GM18505 (cell line): ENCODE data around the gene CCL4.

Source experiments
- ATAC-seq: cut with Tn5 transposase; IDR thresholded peaks from one replicate; pipeline ENCODE4 v1.9.1; 2021; ENCODE audit not compliant: unreplicated experiment
- POLR2A ChIP-seq: IDR thresholded peaks from 4 replicates; pipeline ENCODE4 v1.6.1; 2011; ENCODE audit warnings: borderline replicate concordance; ENCODE audit not compliant: insufficient read depth, insufficient read length; ENCODE audit errors: extremely low read depth

The CCL4 gene

DNA sequence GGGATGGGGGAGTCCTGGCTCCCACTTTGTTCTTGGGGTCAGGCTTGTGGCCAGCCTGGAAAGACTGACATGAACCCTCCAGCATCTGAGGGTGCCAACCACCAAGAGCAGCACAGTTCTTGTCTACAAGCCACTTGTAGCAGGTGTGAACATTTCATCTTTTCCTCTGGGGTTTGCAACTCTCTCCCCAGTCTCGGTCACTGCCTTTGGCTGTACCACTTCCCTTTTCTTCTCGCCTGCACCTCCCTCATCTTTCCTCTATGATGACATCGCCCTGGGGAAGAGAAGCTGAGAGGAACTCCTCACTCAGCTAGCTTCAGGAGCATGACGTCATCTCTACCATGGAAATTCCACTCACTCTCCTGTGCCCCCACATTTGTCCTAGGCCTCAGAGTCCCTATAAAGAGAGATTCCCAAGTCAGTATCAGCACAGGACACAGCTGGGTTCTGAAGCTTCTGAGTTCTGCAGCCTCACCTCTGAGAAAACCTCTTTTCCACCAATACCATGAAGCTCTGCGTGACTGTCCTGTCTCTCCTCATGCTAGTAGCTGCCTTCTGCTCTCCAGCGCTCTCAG is at the start of gene CCL4:
Gene CCL4 (plus strand): TSS at position 427 of the 575 bp plus-strand sequence. CDS start 79 bp downstream, at position 506.
- TF ChIP-seq POLR2A: peak; percentile 58
- peak; percentile 67 for ATAC-seq

DNA sequence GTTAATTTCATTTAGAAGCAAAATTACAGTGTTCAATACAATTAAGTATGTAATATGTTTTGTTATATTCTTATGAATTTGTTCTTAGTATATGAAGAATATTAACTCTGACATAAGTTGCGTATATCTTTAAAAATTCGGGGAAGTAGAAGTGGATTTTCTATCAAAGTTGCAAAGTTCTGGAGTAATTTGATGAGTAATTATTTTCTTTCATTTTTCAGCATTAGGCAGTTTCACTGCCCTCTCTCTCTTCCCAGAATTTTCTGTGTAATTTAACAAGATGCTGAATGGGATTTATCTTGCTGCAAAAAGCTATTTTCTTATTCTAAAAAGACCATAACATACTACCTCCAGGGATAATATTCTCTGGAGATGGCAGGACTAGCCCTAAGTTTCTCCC is 48.5 kb upstream of the CCL4 start:
- TF ChIP-seq POLR2A: no peak
- ATAC-seq: no peak

DNA sequence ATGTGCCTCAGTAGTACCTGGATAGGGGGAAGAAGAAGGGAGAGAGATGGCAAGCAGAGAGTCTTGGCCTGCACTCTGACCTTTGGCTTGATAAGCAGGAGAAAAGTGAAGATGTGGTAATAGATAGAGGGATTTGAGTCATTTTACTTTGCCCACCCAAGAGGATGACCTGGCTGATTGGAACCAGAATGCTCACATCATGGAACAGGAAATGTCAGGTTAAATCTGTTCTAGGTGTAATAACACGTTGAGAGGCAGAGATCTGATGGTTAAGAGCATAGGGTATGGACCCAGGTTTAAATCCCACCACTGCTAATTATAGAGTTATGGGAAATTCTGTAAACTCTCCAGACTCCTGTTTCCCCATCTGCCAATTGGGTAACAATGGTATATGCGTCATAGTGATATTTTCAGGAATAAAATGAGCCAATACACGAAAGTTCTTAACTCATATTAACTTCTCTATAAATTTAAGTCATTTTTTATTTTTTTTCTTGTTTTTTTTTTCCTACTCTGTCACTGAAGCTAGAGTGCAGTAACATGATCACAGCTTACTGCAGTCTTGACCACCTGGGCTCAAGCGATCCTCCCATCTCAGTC is 47.6 kb upstream of the CCL4 start:
- ATAC-seq: no peak
- TF ChIP-seq POLR2A: no peak

DNA sequence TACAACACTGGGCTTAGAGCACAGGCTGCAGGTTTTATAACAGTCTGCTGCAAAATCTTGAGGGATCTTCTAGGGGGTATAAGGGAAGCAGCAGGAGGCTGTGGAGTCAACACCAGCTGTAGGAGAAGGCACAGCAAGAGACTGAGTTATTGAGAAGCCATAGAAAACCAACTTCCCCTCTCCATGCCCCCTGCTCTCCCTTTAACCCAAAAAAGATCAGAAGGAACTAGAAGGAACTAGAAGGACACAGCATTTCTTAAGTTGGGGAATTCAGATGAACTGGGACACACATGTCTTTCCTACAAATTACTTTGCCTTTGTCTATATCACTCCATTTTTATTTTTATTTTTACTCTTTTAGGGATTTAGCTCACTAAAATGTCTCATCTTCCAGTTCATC is 45.7 kb upstream of the CCL4 start:
- TF ChIP-seq POLR2A: no peak
- ATAC-seq: no peak

DNA sequence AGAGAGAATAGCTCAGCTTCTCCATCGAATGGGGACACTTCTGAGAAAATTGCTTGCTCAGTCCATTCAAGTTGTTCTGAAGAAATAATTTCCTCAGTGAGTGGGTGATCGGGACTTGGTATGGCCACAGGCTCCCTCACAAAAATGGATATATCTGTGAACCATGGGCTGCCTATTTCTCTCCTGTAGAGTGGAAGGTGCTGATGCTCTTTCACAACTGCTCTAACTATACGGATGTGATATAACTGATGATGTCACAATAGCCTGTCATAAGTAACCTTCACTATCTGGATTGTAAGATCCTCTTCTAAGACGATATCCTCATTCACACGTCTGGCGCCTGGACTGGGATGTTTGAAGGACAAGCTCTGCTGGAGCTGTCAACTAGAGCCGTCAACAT is 44.2 kb upstream of the CCL4 start:
- TF ChIP-seq POLR2A: no peak
- no peak for ATAC-seq

DNA sequence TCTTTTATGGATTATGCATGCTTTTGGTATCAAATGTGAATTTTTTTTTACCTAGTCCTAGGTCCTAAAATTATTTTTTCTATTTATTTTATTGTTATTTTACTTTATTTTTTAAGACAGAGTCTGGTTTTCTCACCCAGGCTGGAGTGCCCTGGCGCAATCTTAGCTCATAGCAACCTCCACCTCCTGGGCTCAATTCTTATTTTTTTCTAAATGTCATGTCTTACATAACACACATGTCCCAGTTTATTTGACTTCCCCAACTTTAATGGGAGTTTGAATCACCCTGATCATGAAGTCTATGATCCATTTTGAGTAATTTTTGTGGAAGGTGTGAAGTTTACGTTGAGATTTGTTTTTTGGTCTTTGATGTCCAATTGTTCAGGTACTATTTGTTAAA is 42.8 kb upstream of the CCL4 start:
- no peak for TF ChIP-seq POLR2A
- no peak for ATAC-seq

DNA sequence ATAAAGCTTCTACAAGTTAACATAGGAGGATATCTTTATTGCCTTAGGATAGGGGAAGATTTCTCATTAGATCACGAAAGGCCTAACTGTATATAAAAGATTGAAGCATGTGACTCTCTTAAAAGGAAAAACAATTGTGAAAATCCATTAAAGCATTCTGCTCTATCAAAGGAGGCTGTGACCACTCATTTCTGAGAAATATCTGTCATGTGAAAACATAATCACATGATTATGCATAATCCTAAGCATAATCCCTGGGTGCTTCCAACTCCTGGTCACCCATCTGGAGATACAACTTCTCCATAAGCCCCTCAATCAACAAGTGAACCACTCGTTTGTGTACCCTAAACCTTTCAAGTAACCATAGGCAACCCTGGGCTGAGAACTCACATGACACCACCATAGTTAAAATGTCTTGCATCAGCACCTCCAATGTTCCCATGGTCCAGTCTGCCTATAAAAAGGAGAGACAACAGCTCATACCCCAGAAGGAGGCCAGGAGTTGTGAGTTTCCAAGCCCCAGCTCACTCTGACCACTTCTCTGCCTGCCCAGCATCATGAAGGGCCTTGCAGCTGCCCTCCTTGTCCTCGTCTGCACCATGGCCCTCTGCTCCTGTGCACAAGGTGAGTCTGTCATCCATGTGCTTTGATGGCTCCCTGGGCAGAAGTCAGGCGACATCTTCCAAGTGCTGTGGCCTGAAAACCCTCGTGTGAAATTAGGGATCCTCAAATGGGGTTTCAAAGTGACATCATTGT is 39.7 kb upstream of the CCL4 start, which contains the start of gene CCL18:
Gene CCL18 (plus strand): TSS at position 487 of the 756 bp plus-strand sequence. CDS start 71 bp downstream, at position 558.
- TF ChIP-seq POLR2A: no peak
- no peak for ATAC-seq

DNA sequence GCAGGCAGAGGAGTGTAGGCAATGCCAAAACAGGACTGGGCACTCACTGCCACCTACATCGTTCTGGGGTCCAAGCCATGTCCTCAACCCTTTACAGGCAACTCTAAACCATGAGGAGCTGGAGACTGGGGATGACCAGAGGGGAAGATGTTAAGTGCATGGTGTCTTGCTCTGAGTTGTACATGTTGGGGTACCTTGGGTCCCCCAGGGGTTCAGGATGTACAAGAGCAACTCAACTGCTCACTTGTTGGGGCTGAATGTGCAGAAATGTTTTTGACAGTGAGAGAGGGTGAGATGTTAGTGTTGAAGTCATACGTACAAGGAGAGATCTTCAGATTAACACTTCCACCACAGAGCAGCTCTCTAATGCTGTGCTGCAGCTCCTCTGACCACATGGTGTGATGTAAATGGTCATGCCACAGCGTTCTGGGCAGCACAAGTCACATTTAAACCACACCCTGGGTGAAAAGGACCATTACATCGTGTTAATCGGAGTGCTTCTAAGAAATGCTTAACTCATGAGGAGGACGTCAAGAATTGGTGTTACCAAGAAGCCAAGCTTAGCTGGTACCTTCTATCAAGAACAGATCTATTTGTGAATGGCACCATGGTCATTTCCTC is 37.2 kb upstream of the CCL4 start:
- TF ChIP-seq POLR2A: no peak
- no peak for ATAC-seq

DNA sequence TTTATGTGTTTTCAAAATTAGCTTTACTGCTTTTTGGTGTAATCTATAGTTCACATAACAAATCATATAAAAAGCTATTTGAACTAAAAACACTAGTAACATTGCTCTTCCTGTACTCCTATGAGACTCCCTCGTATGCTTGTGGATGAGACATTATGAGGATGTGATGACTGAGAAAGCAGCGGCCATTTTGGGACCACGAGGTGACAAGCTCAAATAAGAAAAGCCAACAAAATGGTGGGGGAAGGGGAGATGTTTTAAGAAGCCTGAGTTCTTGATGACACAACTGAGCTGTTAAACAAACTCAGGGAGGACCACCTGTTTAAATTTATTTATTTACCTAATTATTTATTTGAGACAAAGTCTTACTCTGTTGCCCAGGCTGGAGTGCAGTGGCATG is 35.1 kb upstream of the CCL4 start:
- no peak for ATAC-seq
- no peak for TF ChIP-seq POLR2A

DNA sequence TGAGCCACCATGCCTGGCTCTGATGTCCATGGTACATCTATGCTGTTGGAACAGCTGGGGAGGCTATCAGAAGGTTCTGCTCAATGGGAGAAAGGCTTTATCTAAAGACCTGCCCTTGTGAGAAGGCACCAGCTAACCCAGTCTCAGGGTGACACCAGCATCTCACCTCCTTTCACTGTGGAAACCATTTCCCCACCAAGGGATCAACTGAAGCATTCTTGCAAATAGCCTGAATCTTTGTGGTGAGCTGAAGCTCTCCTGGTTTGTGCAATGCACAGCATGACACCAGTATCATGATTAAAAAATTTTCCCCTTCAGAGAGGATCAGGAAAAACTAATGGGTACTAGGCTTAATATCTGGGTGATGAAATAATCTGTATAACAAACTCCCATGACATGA is 34.5 kb upstream of the CCL4 start:
- TF ChIP-seq POLR2A: no peak
- ATAC-seq: no peak

DNA sequence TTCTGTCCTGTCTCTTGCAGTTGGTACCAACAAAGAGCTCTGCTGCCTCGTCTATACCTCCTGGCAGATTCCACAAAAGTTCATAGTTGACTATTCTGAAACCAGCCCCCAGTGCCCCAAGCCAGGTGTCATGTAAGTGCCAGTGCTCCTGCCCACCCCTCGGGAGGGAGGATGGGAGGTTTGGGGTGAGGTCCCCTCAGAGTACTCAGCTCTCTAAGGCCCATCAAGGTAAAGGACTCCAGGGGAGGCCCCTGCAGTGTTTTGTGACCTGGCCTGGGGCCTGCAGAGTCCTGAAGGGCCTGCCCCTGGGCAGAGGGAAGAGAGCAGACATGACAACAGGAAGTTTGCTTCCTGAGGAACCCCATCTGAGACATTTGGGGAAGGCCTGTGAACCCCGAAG is 33.2 kb upstream of the CCL4 start:
- ATAC-seq: no peak
- TF ChIP-seq POLR2A: no peak

DNA sequence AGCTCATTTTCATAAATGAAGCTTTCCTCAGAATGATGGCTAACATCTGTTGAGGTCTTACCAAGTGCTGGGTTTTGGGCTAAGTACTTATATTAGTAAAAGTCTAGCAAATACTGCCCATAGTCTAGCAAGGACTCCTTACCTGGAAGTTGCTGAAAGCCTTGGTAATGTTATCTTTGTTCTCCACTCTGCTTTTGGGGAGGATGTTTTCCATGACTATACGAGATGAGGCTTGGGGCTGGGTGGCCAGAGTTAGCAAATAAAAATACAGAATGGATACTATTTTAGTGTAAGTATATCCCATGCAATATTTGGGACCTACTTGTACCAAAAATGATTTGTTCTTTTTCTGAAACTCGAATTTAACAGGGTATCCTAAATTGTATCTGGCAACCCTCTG is 31.9 kb upstream of the CCL4 start:
- TF ChIP-seq POLR2A: no peak
- no peak for ATAC-seq

DNA sequence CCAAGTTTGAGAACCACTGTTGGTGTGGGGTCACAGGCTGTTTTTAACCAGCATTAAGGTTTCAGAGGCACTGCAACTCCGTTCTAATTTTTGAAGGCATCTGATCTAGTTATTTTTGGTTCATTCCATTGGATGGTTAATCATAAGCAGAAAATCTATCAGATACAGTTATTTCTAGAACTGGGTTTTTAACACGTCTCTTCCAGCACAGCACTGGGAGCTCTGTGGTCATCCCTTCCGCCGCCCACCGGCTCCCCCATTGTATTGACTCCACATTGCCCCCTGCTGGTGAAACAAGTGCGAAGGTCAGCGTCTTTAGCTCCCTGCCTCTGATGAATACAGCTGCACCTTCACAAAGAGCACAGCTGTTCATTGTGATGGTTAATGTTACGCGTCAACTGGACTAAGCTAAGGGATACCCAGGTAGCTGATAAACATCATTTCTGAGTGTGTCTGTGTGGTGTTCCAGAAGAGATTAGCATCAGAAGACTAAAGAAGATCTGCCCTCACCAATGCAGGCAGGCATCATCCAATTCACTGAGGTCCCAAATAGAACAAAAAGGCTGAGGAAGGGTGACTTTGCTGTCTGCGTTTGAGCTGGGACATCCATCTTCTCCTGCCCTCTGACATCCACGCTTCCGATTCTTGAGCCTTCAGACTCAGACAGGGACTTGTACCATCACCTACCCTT is 31.1 kb upstream of the CCL4 start:
- TF ChIP-seq POLR2A: no peak
- no peak for ATAC-seq
